HEK293T (cell line): ENCODE data around the gene CNTN5.
A peak's percentile ranks its signal among the peaks of the same experiment; 100 is the strongest.

ENCODE experiments used
- CTCF ChIA-PET: fragments of 350-600 bp; formaldehyde crosslinking; extraction: SDS; loops from one replicate; lab custom pipeline; 2021; ENCODE audit warnings: antibody characterized with exemption, inconsistent platforms; lab: Yijun Ruan, JAX
- POLR2A ChIA-PET: fragments of 350-600 bp; formaldehyde crosslinking; extraction: SDS; loops from one replicate; lab custom pipeline; 2020; ENCODE audit warnings: antibody characterized with exemption, inconsistent platforms; lab: Yijun Ruan, JAX
- DNase-seq: peaks from one replicate; pipeline ENCODE4 v3.0.0; 2012; ENCODE audit warnings: mixed read lengths; ENCODE audit errors: extremely low spot score
- ARNT ChIP-seq: fragments of 450-650 bp; IDR thresholded peaks from 2 replicates; pipeline ENCODE4 v1.6.1; 2017; ENCODE audit warnings: mild to moderate bottlenecking
- BHLHE40 ChIP-seq: fragments of 450-650 bp; IDR thresholded peaks from 2 replicates; pipeline ENCODE4 v1.6.1; 2016; ENCODE audit warnings: mild to moderate bottlenecking, moderate library complexity, borderline replicate concordance
- CTBP1 ChIP-seq: fragments of 450-650 bp; IDR thresholded peaks from 2 replicates; pipeline ENCODE4 v1.6.1; 2016; ENCODE audit warnings: borderline replicate concordance
- ELF4 ChIP-seq: fragments of 450-650 bp; IDR thresholded peaks from 2 replicates; pipeline ENCODE4 v1.6.1; 2017; ENCODE audit warnings: antibody characterized with exemption
- FOXA1 ChIP-seq: fragments of 450-650 bp; IDR thresholded peaks from 2 replicates; pipeline ENCODE4 v1.6.1; 2016; ENCODE audit warnings: mild to moderate bottlenecking
- FOXK2 ChIP-seq: fragments of 450-650 bp; IDR thresholded peaks from 2 replicates; pipeline ENCODE4 v1.6.1; 2016; ENCODE audit warnings: mild to moderate bottlenecking
- FOXM1 ChIP-seq: fragments of 450-650 bp; IDR thresholded peaks from 2 replicates; pipeline ENCODE4 v1.6.1; 2017; ENCODE audit warnings: mild to moderate bottlenecking, borderline replicate concordance
- HDGF ChIP-seq: fragments of 450-650 bp; IDR thresholded peaks from 2 replicates; pipeline ENCODE4 v1.6.1; 2017; ENCODE audit warnings: antibody characterized with exemption, borderline replicate concordance
- L3MBTL2 ChIP-seq: fragments of 450-650 bp; conservative IDR thresholded peaks from 2 replicates; pipeline ENCODE4 v1.6.1; 2016; ENCODE audit warnings: mild to moderate bottlenecking
- LEF1 ChIP-seq: fragments of 450-650 bp; IDR thresholded peaks from 2 replicates; pipeline ENCODE4 v1.6.1; 2017; ENCODE audit warnings: mild to moderate bottlenecking, borderline replicate concordance
- NFRKB ChIP-seq: fragments of 450-650 bp; IDR thresholded peaks from 2 replicates; pipeline ENCODE4 v1.6.1; 2016; ENCODE audit warnings: mild to moderate bottlenecking, moderate library complexity
- SP1 ChIP-seq: fragments of 450-650 bp; IDR thresholded peaks from 2 replicates; pipeline ENCODE4 v1.6.1; 2017
- SUZ12 ChIP-seq: fragments of 450-650 bp; IDR thresholded peaks from 2 replicates; pipeline ENCODE4 v1.6.1; 2016; ENCODE audit warnings: mild to moderate bottlenecking
- TARDBP ChIP-seq: fragments of 450-650 bp; IDR thresholded peaks from 2 replicates; pipeline ENCODE4 v1.6.1; 2016
- ZNF384 ChIP-seq: fragments of 450-650 bp; IDR thresholded peaks from 2 replicates; pipeline ENCODE4 v1.6.1; 2016
- TF ChIP-seq, protein P1 (sequence below): fragments of 450-650 bp; IDR thresholded peaks from 2 replicates; pipeline ENCODE4 v1.6.1; 2016

The CNTN5 gene

DNA sequence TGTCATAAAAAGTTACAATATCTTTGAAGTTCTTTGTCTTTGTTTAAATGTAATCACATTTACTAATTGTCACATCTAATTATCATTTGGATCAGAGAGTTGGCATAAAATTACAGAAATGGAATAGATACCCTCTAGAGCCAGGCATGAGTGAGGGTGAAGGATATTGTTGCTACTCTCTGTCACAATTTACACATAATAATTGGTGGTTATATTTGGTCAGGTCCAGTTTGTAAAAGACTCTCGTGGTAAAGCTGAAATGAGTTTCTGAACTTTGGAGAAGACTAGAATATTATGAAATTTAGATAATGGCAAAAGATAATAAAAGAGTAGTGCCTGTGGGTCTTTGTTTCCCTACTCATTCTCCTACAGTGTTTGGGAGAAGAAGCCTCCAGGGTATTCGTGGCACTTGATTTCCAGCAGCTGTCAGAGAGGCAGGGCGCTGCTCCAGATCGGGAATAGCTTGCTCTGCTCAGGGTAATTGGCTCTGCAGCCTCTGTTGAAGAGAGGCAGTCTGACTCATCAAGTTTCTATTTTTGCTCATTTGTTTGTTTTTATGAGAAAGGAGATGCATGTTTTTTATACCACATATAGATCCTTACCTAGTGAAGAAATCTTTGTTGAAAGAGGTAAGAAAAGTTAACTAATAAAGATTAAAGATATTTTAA is 349.9 kb downstream of the CNTN5 start:
- peak; percentile 8 for DNase-seq
- TF ChIP-seq, protein P1, sequence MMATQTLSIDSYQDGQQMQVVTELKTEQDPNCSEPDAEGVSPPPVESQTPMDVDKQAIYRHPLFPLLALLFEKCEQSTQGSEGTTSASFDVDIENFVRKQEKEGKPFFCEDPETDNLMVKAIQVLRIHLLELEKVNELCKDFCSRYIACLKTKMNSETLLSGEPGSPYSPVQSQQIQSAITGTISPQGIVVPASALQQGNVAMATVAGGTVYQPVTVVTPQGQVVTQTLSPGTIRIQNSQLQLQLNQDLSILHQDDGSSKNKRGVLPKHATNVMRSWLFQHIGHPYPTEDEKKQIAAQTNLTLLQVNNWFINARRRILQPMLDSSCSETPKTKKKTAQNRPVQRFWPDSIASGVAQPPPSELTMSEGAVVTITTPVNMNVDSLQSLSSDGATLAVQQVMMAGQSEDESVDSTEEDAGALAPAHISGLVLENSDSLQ = no peak
- TF ChIP-seq NFRKB (no peak), FOXM1 (no peak), ELF4 (no peak), TARDBP (no peak), SUZ12 (no peak), FOXK2 (no peak), ZNF384 (no peak), HDGF (no peak), L3MBTL2 (no peak), FOXA1 (no peak), SP1 (no peak), ARNT (no peak), CTBP1 (no peak), BHLHE40 (no peak)
- POLR2A ChIA-PET = no interaction called here
- CTCF ChIA-PET = no interaction called here

DNA sequence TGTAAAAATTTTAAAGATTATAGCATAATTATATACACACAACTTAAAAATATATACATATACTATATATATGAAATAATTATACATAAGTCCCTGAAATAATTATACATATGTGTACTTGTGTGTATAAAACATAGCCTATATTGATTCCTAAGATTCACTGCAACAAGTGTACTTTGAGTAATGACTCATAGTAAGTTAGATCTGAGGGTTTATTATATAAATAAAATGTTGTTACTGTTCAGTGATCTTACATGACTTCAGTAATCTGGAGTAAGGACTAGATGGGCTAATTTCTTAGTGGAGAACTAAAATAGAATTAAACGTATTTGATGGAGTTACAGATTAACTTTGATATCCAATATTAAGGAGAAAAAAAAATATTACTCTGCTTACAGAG is 350.5 kb downstream of the CNTN5 start:
- TF ChIP-seq ARNT (no peak), NFRKB (no peak), LEF1 (no peak), ZNF384 (no peak), SUZ12 (no peak), HDGF (no peak), L3MBTL2 (no peak), FOXK2 (no peak), TARDBP (no peak), FOXA1 (no peak), BHLHE40 (no peak), ELF4 (no peak), SP1 (no peak), FOXM1 (no peak), CTBP1 (no peak)
- TF ChIP-seq, protein P1 = no peak
- CTCF ChIA-PET = no interaction called here
- POLR2A ChIA-PET = no interaction called here
- no peak for DNase-seq

DNA sequence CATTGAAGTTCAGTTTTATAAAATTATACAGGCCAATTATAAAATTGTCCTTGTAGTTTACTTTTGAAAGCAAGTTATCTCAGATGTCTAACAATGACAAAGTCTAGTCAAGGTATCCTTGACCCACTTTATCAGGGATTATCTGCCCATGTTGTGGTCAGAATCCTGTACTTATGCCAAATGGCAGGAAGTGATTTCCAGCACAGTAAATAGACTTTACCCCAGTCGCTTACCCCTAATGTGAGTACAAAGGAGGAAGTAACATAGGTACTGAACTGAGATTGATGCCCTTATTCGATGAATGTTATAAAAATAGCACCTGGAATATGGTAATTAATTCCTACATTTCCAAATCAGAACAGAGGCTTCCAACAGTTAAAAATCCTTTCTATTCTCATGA is 355.7 kb downstream of the CNTN5 start:
- ChIA-PET CTCF (no interaction called here), POLR2A (no interaction called here)
- no peak for DNase-seq
- TF ChIP-seq TARDBP (no peak), CTBP1 (no peak), FOXK2 (no peak), ELF4 (no peak), ZNF384 (no peak), NFRKB (no peak), L3MBTL2 (no peak), FOXA1 (no peak), SP1 (no peak), SUZ12 (no peak), HDGF (no peak), ARNT (no peak), FOXM1 (no peak), BHLHE40 (no peak), LEF1 (no peak)
- TF ChIP-seq, protein P1 = no peak

- ChIA-PET POLR2A (no interaction called here), CTCF (no interaction called here)
- TF ChIP-seq BHLHE40 (no peak), ARNT (no peak), FOXA1 (no peak), HDGF (no peak), FOXK2 (no peak), ELF4 (no peak), L3MBTL2 (no peak), NFRKB (no peak), CTBP1 (no peak), SP1 (no peak), TARDBP (no peak), LEF1 (no peak), FOXM1 (no peak), SUZ12 (no peak), ZNF384 (no peak)
- TF ChIP-seq, protein P1 = no peak
- no peak for DNase-seq
Observed at GRCh38 chr11:99383648-99384245, 363.0 kb downstream of the CNTN5 start.

DNA sequence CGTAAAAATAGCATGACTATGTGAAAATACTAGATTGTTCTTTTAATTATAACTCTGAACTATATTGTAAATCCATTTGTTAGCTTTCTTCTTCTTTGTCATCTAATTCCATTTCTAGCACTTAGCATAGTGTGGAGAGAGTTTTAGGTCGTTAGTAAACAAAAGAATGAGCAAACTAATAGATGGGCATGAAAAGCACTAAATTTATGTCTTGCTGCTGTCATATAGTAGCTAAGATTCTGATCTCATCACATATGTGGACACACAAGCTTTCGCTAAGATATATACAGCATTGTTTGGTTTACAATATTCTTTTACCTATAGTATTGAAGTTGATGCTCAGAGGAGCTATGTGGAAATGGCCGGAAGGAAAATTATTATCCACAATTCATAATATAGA is 370.5 kb downstream of the CNTN5 start:
- ChIA-PET CTCF (no interaction called here), POLR2A (no interaction called here)
- TF ChIP-seq, protein P1 = no peak
- no peak for TF ChIP-seq L3MBTL2
- TF ChIP-seq NFRKB = no peak
- TF ChIP-seq FOXA1 = no peak
- no peak for TF ChIP-seq ARNT
- no peak for TF ChIP-seq ELF4
- TF ChIP-seq SUZ12 = no peak
- TF ChIP-seq CTBP1 = no peak
- TF ChIP-seq BHLHE40 = no peak
- TF ChIP-seq HDGF = no peak
- no peak for TF ChIP-seq FOXM1
- no peak for TF ChIP-seq SP1
- no peak for DNase-seq
